SHP77 treated with DMSO at 0.1 percent for 48 hours (cell line): Measurements from ENCODE around the gene SLC7A6.

Experiments used
- DNase-seq: peaks from one replicate; lab custom pipeline; 2025; lab: John Stamatoyannopoulos, UW

SLC7A6 gene

DNA sequence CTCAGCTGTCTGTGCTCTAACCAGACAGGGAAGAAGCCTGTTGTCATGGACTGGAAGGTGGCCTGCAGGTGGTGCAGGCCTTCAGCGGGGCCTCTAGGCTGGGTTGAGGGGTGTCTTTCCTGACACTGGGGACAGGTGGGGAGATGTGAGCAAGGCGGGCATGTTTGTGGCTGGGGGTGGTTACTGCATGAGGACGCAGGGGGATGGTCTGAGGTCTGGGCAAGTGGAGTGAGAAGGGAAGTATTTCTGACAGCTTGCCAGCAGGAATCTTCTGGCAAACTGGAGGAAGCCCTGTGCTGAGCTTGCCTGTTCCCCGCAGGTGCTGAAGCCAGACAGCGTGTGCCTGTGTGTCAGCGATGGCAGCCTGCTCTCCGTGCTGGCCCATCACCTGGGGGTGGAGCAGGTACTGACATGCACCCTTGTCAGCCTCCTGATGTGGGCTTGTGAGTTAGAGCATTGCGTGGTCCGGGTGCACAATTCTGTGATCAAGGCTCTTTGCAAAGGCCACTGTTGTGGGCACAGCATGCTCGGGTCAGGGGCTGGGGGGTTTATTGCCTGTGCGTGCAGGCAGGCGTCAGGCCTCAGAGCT lies 82.7 kb downstream of the SLC7A6 start:
- no peak for DNase-seq

- no peak for DNase-seq
Measured at GRCh38 chr16:68347605-68348004, 83.3 kb downstream of the SLC7A6 start.

DNA sequence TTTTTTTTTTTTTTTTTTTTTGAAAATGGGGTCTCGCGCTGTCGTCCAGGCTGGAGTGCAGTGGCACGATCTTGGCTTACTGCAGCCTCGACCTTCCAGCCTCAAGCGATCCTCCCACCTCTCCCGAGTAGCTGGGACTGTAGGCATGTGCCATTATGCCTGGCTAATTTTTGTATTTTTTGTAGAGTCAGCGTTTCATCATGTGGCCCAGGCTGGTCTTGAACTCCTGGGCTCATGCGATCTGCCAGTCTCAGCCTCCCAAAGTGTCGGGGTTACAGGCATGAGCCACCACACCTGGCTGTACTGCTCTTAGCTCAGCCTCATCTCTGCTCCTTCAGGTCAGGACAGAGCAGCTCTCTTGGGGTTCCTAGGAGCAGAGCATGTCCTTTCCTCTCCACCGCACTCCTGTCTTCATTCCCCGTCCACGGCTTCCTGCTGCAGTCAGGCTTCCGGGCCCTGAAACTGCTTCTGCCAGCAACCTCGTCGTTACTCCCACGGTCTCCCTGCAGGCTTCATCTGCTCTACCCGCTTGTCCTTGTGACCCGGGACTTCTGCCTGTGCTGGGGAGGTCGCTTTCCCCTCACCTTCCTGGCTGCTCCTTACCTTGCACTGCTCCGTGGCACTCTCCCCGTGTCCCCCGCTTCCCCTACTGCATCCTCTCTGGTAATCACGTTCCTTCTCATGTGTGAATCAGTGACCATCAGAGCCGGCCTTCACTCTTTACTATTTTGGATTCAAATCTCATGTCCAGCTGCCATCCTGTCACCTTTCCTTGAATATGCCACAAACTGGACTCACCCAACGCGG lies 84.5 kb downstream of the SLC7A6 start:
- DNase-seq, result no peak

DNA sequence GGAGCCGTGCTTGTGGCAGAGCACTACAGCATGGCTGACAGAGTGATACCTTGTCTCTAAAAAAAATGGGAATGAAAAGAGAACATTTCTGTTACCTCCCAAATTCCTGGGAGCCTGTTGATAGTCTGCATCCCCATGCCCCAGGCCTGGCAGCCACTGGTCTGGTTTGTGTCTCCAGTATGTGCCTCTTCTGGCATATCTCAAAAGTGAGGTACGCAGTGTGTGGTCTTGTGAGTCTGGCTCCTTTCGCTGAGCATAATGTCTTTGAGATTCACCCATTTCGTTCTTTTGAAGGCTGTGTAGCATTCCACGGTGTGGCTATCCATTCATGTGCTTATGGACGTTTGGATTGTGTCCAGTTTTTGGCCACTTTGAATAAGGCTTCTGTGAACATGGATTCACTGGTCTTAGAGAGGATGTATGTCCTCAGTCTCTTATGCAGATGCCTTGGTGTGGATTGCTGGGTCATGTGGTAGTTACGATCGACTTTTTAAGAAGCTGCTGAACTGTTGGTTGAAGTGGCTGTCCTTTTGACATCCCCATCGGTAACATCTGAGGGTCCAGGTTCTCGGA lies 85.6 kb downstream of the SLC7A6 start:
- DNase-seq, result no peak

DNA sequence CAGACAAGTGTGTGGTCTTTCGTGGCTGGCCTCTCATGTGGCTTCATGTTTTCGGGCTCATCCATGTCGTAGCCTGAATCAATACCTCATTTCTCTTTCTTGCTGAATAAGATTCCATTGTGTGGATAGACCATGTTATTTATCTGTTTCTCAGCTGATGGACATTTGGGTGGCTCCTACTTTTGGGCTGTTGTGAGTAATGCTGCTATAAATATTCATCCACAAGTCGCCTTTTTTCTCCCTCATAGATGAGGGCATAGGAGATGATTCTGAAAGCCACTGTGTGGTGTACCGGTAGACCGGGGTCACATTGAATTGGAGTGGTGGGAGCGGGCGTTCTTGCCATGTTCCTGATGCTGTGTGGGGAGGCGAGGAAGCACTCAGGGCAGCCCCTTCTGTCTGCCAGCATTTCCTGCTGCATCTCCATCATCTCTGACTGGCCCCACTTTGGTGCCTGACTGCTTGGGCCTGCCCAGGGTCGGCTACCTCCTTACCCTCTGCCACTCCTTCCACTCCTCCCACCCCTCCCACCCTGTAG lies 86.6 kb downstream of the SLC7A6 start:
- DNase-seq, result no peak
